Fibroblast of pulmonary artery (primary cell): ENCODE data around the gene C3orf38.
"Not testable (repeated sequence)": the region's sequence is repeated elsewhere in the genome, so short reads cannot be mapped to it uniquely, and the experiment has no call there.

Source experiments
- DNase-seq: peaks from one replicate; pipeline ENCODE4 v3.0.0-alpha.2; 2010; ENCODE audit warnings: low read depth
- H3K4me3 ChIP-seq: replicated peaks from 2 replicates; pipeline ENCODE4 v1.5.1; 2011; ENCODE audit warnings: low read depth, mild to moderate bottlenecking, control low read depth, low read length, moderate library complexity
- CTCF ChIP-seq: IDR thresholded peaks from 2 replicates; pipeline ENCODE4 v1.5.1; 2011; ENCODE audit warnings: mild to moderate bottlenecking, control low read depth, low read length, inconsistent platforms; ENCODE audit errors: missing control alignments

The C3orf38 gene

GRCh38 chr3:88117683-88118082 lies 32.1 kb upstream of the C3orf38 start:
- DNase-seq: no peak
- TF ChIP-seq CTCF: no peak
- H3K4me3 ChIP-seq: no peak overlapping the region

- DNase-seq, H3K4me3 ChIP-seq: not testable (repeated sequence)
These were observed 31.2 kb upstream of the C3orf38 start for GRCh38 chr3:88118603-88119002.

- TF ChIP-seq CTCF: no peak
- no peak overlapping the region for H3K4me3 ChIP-seq
- no peak for DNase-seq
These were observed 26.2 kb upstream of the C3orf38 start for GRCh38 chr3:88123526-88123925.

GRCh38 chr3:88131695-88132094 lies 18.1 kb upstream of the C3orf38 start:
- DNase-seq: no peak
- TF ChIP-seq CTCF: no peak
- no peak overlapping the region for H3K4me3 ChIP-seq

- DNase-seq: no peak
- TF ChIP-seq CTCF: no peak
- H3K4me3 ChIP-seq: no peak overlapping the region
These were observed 16.9 kb upstream of the C3orf38 start for GRCh38 chr3:88132894-88133293.

- no peak for TF ChIP-seq CTCF
- H3K4me3 ChIP-seq: no peak overlapping the region
- no peak for DNase-seq
These were observed 16.0 kb upstream of the C3orf38 start for GRCh38 chr3:88133711-88134263.

- H3K4me3 ChIP-seq: no peak overlapping the region
- DNase-seq: peak; percentile 35
- no peak for TF ChIP-seq CTCF
These were observed 11.9 kb upstream of the C3orf38 start for GRCh38 chr3:88137836-88138235.
